PFSK-1 (cell line): ENCODE data around the gene BOC.

Source experiments
- FOXP2 ChIP-seq: optimal IDR thresholded peaks from 2 replicates; pipeline ENCODE3; 2011; ENCODE audit warnings: borderline replicate concordance, control low read depth, inconsistent platforms; ENCODE audit not compliant: insufficient read depth; ENCODE audit errors: extremely low read length, extremely low read depth
- POLR2AphosphoS5 ChIP-seq: IDR thresholded peaks from 2 replicates; pipeline ENCODE4 v1.6.1; 2012; ENCODE audit warnings: low read depth, mild to moderate bottlenecking, control low read depth, low read length, moderate library complexity
- SIN3A ChIP-seq: IDR thresholded peaks from 2 replicates; pipeline ENCODE4 v1.6.1; 2012; ENCODE audit warnings: mild to moderate bottlenecking, low read length, moderate library complexity, borderline replicate concordance; ENCODE audit not compliant: insufficient read depth
- TAF1 ChIP-seq: IDR thresholded peaks from 2 replicates; pipeline ENCODE4 v1.6.1; 2012; ENCODE audit warnings: low read length, control low read depth, borderline replicate concordance; ENCODE audit not compliant: insufficient read depth
- TF ChIP-seq, protein P1 (sequence below), 2 experiments: IDR thresholded peaks; 2 replicates each; pipeline versions ENCODE4 v1.6.1 to v1.8.0; 2011 to 2012; ENCODE audit warnings: low read depth in 2 of 2, low read length in 2 of 2, control low read depth in 1 of 2, inconsistent platforms in 1 of 2, mild to moderate bottlenecking in 1 of 2, moderate library complexity in 1 of 2; ENCODE audit not compliant: insufficient read depth in 1 of 2

The BOC gene

DNA sequence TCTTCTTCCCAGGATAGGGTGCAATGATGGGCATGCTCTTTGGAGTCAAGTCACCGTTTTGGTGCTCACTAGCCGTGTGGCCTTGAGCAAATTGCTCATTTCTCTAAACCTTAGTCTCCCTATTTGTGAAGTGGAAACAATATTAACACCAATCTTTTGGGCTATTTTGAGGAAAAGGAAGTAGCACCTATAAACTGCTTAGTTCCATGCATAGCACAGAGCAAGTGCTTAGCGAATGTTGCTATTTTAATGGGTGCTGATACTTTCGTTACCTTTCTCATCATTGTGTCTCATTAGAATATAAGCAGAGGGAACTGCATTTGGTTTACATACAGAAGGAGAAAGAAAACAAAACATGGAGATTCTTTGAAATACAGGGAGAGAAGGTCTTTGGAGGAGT, 66.1 kb downstream of the BOC start:
- TF ChIP-seq SIN3A (no peak), FOXP2 (no peak)

GRCh38 chr3:113277941-113278598, 66.7 kb downstream of the BOC start:
- no peak for TF ChIP-seq FOXP2
- no peak for TF ChIP-seq POLR2AphosphoS5
- TF ChIP-seq TAF1, result no peak
- TF ChIP-seq, protein P1, sequence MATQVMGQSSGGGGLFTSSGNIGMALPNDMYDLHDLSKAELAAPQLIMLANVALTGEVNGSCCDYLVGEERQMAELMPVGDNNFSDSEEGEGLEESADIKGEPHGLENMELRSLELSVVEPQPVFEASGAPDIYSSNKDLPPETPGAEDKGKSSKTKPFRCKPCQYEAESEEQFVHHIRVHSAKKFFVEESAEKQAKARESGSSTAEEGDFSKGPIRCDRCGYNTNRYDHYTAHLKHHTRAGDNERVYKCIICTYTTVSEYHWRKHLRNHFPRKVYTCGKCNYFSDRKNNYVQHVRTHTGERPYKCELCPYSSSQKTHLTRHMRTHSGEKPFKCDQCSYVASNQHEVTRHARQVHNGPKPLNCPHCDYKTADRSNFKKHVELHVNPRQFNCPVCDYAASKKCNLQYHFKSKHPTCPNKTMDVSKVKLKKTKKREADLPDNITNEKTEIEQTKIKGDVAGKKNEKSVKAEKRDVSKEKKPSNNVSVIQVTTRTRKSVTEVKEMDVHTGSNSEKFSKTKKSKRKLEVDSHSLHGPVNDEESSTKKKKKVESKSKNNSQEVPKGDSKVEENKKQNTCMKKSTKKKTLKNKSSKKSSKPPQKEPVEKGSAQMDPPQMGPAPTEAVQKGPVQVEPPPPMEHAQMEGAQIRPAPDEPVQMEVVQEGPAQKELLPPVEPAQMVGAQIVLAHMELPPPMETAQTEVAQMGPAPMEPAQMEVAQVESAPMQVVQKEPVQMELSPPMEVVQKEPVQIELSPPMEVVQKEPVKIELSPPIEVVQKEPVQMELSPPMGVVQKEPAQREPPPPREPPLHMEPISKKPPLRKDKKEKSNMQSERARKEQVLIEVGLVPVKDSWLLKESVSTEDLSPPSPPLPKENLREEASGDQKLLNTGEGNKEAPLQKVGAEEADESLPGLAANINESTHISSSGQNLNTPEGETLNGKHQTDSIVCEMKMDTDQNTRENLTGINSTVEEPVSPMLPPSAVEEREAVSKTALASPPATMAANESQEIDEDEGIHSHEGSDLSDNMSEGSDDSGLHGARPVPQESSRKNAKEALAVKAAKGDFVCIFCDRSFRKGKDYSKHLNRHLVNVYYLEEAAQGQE (IDR thresholded peaks at IDR 0.05; ENCODE audit: insufficient read depth in 1 of 2, low read depth in 2 of 2, low read length in 2 of 2), result no peak
- no peak for TF ChIP-seq SIN3A

DNA sequence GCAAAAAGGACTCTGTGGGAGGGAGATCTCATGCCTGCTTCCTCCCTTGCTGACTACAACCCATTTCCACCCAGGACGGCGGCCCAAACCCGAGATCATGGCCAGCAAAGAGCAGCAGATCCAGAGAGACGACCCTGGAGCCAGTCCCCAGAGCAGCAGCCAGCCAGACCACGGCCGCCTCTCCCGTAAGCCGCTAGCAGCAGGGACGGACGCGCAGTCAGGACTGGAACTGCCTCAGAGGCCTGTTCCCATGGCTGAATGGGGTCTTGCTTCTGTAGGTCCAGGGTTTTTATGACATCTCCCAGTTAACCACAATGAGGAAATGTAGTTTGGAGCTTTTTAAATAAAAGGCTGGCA, 67.2 kb downstream of the BOC start:
- TF ChIP-seq, protein P1 (IDR thresholded peaks at IDR 0.05; ENCODE audit: insufficient read depth in 1 of 2, low read depth in 2 of 2, low read length in 2 of 2), result no peak
- no peak for TF ChIP-seq SIN3A
- no peak for TF ChIP-seq TAF1
- no peak for TF ChIP-seq FOXP2
- TF ChIP-seq POLR2AphosphoS5, result no peak

- TF ChIP-seq POLR2AphosphoS5 (no peak), TAF1 (no peak), FOXP2 (no peak), SIN3A (no peak)
- TF ChIP-seq, protein P1 (IDR thresholded peaks at IDR 0.05; ENCODE audit: insufficient read depth in 1 of 2, low read depth in 2 of 2, low read length in 2 of 2), result no peak
Observed at GRCh38 chr3:113279686-113280085, 68.3 kb downstream of the BOC start.

- TF ChIP-seq SIN3A (no peak), TAF1 (no peak), POLR2AphosphoS5 (no peak), FOXP2 (no peak)
- TF ChIP-seq, protein P1 (IDR thresholded peaks at IDR 0.05; ENCODE audit: insufficient read depth in 1 of 2, low read depth in 2 of 2, low read length in 2 of 2), result no peak
Observed at GRCh38 chr3:113283306-113283705, 71.9 kb downstream of the BOC start.
